ENCODE results near the gene TRIM46.
"Not testable (repeated sequence)": the region's sequence is repeated elsewhere in the genome, so short reads cannot be mapped to it uniquely, and the experiment has no call there.

GRCh38 chr1:155231302-155231701 lies 57.7 kb downstream of the TRIM46 start:
- not testable (repeated sequence) for TF ChIP-seq EZH2 (IDR thresholded peaks at IDR 0.05; ENCODE audit: insufficient read depth, poor library complexity, severe bottlenecking); EZH2phosphoT487 (IDR thresholded peaks at IDR 0.05; ENCODE audit: insufficient read depth, low read depth)

Data from GM23248 (cell line).